ENCODE measurements around the gene TMEM184B.

GRCh38 chr22:38226853-38227649, 45.8 kb downstream of the TMEM184B start:
- TF ChIP-seq, protein P1, sequence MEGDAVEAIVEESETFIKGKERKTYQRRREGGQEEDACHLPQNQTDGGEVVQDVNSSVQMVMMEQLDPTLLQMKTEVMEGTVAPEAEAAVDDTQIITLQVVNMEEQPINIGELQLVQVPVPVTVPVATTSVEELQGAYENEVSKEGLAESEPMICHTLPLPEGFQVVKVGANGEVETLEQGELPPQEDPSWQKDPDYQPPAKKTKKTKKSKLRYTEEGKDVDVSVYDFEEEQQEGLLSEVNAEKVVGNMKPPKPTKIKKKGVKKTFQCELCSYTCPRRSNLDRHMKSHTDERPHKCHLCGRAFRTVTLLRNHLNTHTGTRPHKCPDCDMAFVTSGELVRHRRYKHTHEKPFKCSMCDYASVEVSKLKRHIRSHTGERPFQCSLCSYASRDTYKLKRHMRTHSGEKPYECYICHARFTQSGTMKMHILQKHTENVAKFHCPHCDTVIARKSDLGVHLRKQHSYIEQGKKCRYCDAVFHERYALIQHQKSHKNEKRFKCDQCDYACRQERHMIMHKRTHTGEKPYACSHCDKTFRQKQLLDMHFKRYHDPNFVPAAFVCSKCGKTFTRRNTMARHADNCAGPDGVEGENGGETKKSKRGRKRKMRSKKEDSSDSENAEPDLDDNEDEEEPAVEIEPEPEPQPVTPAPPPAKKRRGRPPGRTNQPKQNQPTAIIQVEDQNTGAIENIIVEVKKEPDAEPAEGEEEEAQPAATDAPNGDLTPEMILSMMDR (IDR thresholded peaks at IDR 0.05) = no peak
- TF ChIP-seq POLR2A (IDR thresholded peaks at IDR 0.05) = no peak
